ENCODE data around the gene TBXAS1. TPM values are rescaled to one million over a fixed set of nuclear protein-coding genes. Genes with fewer than 3 reads are reported as not detected.
"Not testable (repeated sequence)": the region's sequence is repeated elsewhere in the genome, so short reads cannot be mapped to it uniquely, and the experiment has no call there.

TBXAS1 gene
- total RNA-seq, 1 donor from 2014 or later, result 1.3 TPM

DNA sequence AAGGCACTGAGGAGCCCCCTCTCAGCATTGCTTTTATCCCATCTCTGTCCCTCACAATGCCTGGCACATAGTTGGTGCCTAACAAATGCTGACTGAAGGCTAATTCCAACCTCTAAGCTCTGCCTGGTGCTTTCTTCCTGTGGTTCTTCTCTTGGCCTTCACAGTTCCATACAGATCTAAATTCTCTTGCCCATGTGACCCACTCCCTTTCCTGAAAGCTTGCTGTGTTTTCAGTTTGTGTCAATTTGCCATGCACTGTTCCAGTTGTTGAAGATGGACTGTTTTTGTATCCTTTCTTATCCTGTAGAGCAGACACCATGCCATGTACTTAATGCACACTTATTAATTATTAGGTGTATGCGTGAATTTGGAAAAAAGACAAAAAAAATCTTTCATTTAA is 9.2 kb downstream of the TBXAS1 start:
- peaks cover 3% of the 10 kb centered on the region for H3K27me3 Mint-ChIP-seq (ENCODE audit: unreplicated experiment)
- H3K36me3 Mint-ChIP-seq (ENCODE audit: low read depth, unreplicated experiment), result no peaks in the 10 kb centered on the region
- H3K4me3 Mint-ChIP-seq (ENCODE audit: unreplicated experiment), result no peak overlapping the region
- no peak overlapping the region for H3K27ac Mint-ChIP-seq (ENCODE audit: unreplicated experiment)
- H3K4me1 Mint-ChIP-seq (ENCODE audit: unreplicated experiment), result peaks cover 5% of the 10 kb centered on the region
- DNase-seq (ENCODE audit: low spot score), result no peak
- TF ChIP-seq, protein P1, sequence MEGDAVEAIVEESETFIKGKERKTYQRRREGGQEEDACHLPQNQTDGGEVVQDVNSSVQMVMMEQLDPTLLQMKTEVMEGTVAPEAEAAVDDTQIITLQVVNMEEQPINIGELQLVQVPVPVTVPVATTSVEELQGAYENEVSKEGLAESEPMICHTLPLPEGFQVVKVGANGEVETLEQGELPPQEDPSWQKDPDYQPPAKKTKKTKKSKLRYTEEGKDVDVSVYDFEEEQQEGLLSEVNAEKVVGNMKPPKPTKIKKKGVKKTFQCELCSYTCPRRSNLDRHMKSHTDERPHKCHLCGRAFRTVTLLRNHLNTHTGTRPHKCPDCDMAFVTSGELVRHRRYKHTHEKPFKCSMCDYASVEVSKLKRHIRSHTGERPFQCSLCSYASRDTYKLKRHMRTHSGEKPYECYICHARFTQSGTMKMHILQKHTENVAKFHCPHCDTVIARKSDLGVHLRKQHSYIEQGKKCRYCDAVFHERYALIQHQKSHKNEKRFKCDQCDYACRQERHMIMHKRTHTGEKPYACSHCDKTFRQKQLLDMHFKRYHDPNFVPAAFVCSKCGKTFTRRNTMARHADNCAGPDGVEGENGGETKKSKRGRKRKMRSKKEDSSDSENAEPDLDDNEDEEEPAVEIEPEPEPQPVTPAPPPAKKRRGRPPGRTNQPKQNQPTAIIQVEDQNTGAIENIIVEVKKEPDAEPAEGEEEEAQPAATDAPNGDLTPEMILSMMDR (IDR thresholded peaks at IDR 0.05; ENCODE audit: unreplicated experiment), result no peak
- H3K9me3 Mint-ChIP-seq (ENCODE audit: unreplicated experiment), result no peaks in the 10 kb centered on the region

DNA sequence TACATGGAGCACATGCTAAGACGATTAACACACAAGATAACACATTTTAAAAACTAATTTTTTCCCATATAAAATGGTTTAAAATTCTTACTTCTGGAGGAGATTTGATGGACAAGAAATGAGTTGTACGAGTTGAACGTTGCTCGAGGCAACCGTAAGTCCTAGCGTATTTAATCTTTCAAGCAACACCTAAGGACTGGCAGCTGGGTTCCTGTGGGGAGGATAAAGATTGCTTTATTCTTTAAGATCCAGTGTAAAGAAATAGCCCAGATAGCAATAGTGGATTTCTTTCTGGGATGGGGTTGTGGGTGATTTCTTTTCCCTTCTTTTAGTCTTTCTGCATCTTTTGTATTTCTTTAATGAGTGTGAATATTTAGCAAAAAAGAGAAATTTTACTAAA is 9.8 kb downstream of the TBXAS1 start:
- no peaks in the 10 kb centered on the region for H3K9me3 Mint-ChIP-seq (ENCODE audit: unreplicated experiment)
- H3K36me3 Mint-ChIP-seq (ENCODE audit: low read depth, unreplicated experiment), result no peaks in the 10 kb centered on the region
- TF ChIP-seq, protein P1 (IDR thresholded peaks at IDR 0.05; ENCODE audit: unreplicated experiment), result no peak
- DNase-seq (ENCODE audit: low spot score), result no peak
- H3K27ac Mint-ChIP-seq (ENCODE audit: unreplicated experiment), result no peak overlapping the region
- H3K4me3 Mint-ChIP-seq (ENCODE audit: unreplicated experiment), result no peak overlapping the region
- H3K27me3 Mint-ChIP-seq (ENCODE audit: unreplicated experiment), result peaks cover 3% of the 10 kb centered on the region
- peaks cover 5% of the 10 kb centered on the region for H3K4me1 Mint-ChIP-seq (ENCODE audit: unreplicated experiment)

DNA sequence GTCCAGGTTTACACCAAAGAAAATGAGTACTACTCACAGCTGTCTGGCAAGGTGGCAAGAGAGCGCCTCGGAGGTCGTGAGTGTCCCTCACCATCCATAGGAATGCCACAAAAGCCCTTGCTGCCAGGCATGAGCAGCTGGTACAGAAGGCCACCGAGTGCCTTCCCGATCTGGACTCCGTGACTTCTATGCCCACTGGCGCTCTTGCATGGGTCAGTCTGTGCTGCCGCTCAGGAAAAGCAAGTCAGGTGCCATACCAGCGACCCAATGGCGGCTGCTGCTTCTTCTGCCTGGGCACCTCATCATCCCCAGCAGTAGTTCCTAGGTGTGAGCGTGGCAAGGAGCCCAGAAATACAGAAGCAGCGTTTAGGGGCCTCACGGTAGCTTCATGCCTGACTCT is 11.7 kb downstream of the TBXAS1 start:
- TF ChIP-seq, protein P1 (IDR thresholded peaks at IDR 0.05; ENCODE audit: unreplicated experiment), result no peak
- Mint-ChIP-seq H3K27ac (ENCODE audit: unreplicated experiment) (no peak overlapping the region), H3K27me3 (ENCODE audit: unreplicated experiment) (peaks cover 2% of the 10 kb centered on the region), H3K4me3 (ENCODE audit: unreplicated experiment) (no peak overlapping the region), H3K9me3 (ENCODE audit: unreplicated experiment) (no peaks in the 10 kb centered on the region), H3K4me1 (ENCODE audit: unreplicated experiment) (peaks cover 5% of the 10 kb centered on the region), H3K36me3 (ENCODE audit: low read depth, unreplicated experiment) (no peaks in the 10 kb centered on the region)
- DNase-seq (ENCODE audit: low spot score), result no peak

DNA sequence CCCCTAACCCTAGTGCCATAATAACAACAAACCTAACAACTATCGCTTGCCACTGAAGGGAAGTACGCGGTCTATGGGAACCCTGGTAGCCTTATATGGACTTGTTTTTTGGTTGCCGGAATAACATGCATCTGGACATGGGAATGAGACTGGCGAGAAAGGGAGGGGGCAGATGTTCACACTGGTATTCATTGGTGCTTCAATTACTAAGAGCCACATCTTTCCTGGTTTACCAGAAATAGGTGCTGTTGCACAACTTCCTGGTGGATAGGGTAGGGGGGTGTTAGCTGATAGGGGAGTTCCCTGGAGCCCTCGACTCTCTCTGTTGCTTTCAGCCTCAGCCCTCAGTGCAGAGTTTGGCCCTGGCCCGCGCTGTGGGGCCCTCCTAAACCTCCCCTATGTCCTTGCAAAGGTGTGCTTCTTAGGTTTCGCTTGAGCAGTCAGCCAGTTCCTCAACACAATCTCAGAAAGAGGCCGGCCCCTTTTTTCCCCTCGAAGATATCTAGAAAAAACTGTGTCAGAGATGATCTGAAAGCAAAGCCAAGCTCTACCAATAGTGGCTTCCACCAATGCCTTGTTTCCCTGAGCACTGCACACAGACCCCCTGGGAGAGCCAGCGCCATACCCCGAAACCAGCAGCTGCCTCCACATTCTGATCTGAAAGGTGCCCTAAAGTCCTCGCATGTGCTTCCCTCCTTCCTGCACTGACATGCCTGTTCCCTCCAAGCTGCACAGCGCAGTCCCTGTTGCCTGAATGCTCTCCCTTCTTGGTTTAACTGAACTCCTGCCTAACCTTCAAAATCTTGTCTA is 13.5 kb downstream of the TBXAS1 start:
- TF ChIP-seq, protein P1 (IDR thresholded peaks at IDR 0.05; ENCODE audit: unreplicated experiment), result no peak
- Mint-ChIP-seq H3K36me3 (ENCODE audit: low read depth, unreplicated experiment) (no peaks in the 10 kb centered on the region), H3K9me3 (ENCODE audit: unreplicated experiment) (no peaks in the 10 kb centered on the region), H3K27me3 (ENCODE audit: unreplicated experiment) (no peaks in the 10 kb centered on the region), H3K4me3 (ENCODE audit: unreplicated experiment) (no peak overlapping the region), H3K27ac (ENCODE audit: unreplicated experiment) (no peak overlapping the region), H3K4me1 (ENCODE audit: unreplicated experiment) (peaks cover 5% of the 10 kb centered on the region)
- DNase-seq (ENCODE audit: low spot score), result no peak

DNA sequence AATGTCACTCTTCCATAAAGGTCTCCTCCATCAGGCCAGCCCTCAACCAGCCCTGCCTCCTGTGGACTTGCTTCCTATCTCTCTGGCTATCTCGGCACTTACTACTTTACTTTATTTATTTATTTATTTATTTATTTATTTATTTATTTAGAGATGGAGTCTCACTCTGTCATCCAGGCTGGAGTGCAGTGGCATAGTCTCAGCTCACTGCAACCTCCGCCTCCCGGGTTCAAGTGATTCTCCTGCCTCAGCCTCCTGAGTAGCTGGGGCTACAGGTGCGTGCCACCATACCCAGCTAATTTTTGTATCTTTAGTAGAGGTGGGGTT is 14.1 kb downstream of the TBXAS1 start:
- H3K4me1 Mint-ChIP-seq (ENCODE audit: unreplicated experiment); DNase-seq (ENCODE audit: low spot score): not testable (repeated sequence)

More for the DNA sequence above, 14.1 kb downstream of the TBXAS1 start:
- H3K9me3 Mint-ChIP-seq (ENCODE audit: unreplicated experiment); H3K36me3 Mint-ChIP-seq (ENCODE audit: low read depth, unreplicated experiment); H3K27ac Mint-ChIP-seq (ENCODE audit: unreplicated experiment); H3K4me3 Mint-ChIP-seq (ENCODE audit: unreplicated experiment); H3K27me3 Mint-ChIP-seq (ENCODE audit: unreplicated experiment): not testable (repeated sequence)
